HepG2 (cell line): ENCODE results near the gene PLGRKT. TPM values are rescaled to one million over a fixed set of nuclear protein-coding genes. Genes with fewer than 3 reads are reported as not detected.

Source experiments
- HINFP ChIP-seq: sonication (generic); formaldehyde crosslinking; IDR thresholded peaks from 2 replicates; pipeline ENCODE4 v1.4.0; 2020; ENCODE audit warnings: low read depth, mild to moderate bottlenecking, missing genetic modification reagents
- HNRNPL ChIP-seq: fragments of 200-400 bp; formaldehyde crosslinking; IDR thresholded peaks from 2 replicates; pipeline ENCODE4 v1.6.1; 2017; ENCODE audit warnings: mild to moderate bottlenecking, low read depth, low read length
- MTF1 ChIP-seq: sonication (generic); formaldehyde crosslinking; IDR thresholded peaks from 2 replicates; pipeline ENCODE4 v1.5.0; 2020; ENCODE audit warnings: missing genetic modification reagents
- SRSF4 ChIP-seq: fragments of 200-400 bp; formaldehyde crosslinking; IDR thresholded peaks from one replicate; pipeline ENCODE4 v1.6.1; 2018; ENCODE audit warnings: mild to moderate bottlenecking, low read depth, low read length, moderate library complexity; ENCODE audit not compliant: poor library complexity, severe bottlenecking
- ZFX ChIP-seq: sonication (generic); formaldehyde crosslinking; IDR thresholded peaks from 2 replicates; pipeline ENCODE4 v1.4.0; 2020; ENCODE audit warnings: mild to moderate bottlenecking, low read depth, missing genetic modification reagents, moderate library complexity
- ZNF121 ChIP-seq: sonication (generic); formaldehyde crosslinking; IDR thresholded peaks from 2 replicates; pipeline ENCODE4 v1.5.0; 2020; ENCODE audit warnings: mild to moderate bottlenecking, missing genetic modification reagents
- ZNF253 ChIP-seq: sonication (generic); formaldehyde crosslinking; IDR thresholded peaks from 2 replicates; pipeline ENCODE4 v1.8.0; 2022; ENCODE audit warnings: mild to moderate bottlenecking, missing genetic modification reagents, borderline replicate concordance
- ZNF503 ChIP-seq: sonication (generic); formaldehyde crosslinking; IDR thresholded peaks from 2 replicates; pipeline ENCODE4 v1.4.0; 2020; ENCODE audit warnings: missing genetic modification reagents
- polyA plus RNA-seq, 8 experiments: library from polyadenylated mRNA; depleted of rRNA in 3 of 8; stranded (reverse) in 7 of 8; unstranded in 1 of 8; fragments of >200 nt; fragmentation: Illumina TruSeq in 4 of 8; extraction: Trizol in 4 of 8; gene quantifications; 2 replicates each; pipeline versions ENCODE4 v1.2.1 to v1.2.3, GENCODE V29; 2011 to 2016; ENCODE audit warnings: low read depth in 4 of 8, missing spikeins in 1 of 8, mixed read lengths in 1 of 8; ENCODE audit not compliant: insufficient read depth in 1 of 8
- total RNA-seq, 5 experiments: library from RNA; depleted of rRNA; stranded (reverse); fragments of >200 nt; fragmentation: Illumina TruSeq; extraction: Trizol; gene quantifications; 2 replicates each; pipeline ENCODE4 v1.2.3, GENCODE V29; 2016; ENCODE audit warnings: low read depth in 1 of 5
- TF ChIP-seq, protein P1 (sequence below): sonication (generic); formaldehyde crosslinking; IDR thresholded peaks from 2 replicates; pipeline ENCODE4 v1.9.0; 2022; ENCODE audit warnings: missing genetic modification reagents, mild to moderate bottlenecking, borderline replicate concordance
- TF ChIP-seq, protein P2 (sequence below), 2 experiments: IDR thresholded peaks; 2 replicates each; pipeline ENCODE4 v1.6.1; 2011 to 2012; ENCODE audit warnings: low read length in 2 of 2, borderline replicate concordance in 1 of 2, low read depth in 1 of 2, mild to moderate bottlenecking in 1 of 2, moderate library complexity in 1 of 2
- TF ChIP-seq, protein P3 (sequence below): sonication (generic); formaldehyde crosslinking; IDR thresholded peaks from 2 replicates; pipeline ENCODE4 v1.5.1; 2020; ENCODE audit warnings: mild to moderate bottlenecking, missing genetic modification reagents, borderline replicate concordance

Gene PLGRKT
- total and polyA plus RNA-seq, 2 of the 13 experiments (the other 11 are each of a cell fraction or from before 2014, with no cell fraction given), result 5.0 to 15.8 TPM

DNA sequence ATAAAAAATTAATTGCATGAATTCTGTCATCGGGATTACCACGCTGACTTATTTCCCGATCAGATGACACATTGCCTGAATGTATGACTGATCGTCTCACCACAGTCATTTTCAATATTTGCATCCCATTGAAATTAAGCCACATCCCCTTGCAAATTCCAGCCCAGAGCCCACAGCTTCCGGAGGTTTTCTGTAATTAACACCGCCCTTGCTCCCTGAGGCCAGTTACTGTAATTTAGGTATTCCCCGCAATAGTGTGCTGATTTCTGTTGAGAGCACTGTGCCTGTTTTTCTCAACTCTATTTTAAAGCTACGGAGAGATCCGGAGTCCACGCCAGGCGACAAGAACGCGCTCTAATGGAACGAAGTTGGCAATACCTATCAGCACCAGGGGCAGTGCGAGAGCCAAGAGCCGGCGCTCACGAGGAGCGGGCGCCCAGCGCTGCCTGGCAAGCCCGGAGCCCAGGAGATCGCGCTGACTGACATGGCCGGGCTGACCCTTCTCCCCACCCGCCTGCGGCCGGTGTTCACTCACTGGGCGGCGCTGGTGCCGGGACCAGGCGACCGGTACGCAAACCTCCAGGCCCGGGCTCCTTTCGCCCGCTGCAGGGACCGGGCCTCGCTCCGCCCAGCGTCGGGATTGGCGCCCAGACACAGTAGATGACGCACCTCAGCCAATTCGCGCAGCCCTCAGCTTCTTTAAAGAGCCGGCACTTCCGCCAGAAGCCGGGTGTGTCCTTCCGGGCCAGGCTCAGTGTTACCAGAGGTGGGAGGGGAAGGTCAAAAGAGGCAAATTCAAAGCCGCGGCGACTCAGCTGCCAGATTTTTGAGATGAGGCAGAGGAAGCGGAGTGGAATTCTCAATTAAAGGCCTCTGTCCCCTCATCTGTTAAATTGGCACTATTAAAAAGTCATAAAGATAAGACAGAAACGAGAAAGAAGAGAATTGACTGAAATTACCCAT, at the start of gene PLGRKT (continued):
- TF ChIP-seq HNRNPL, result peak; percentile 67
- TF ChIP-seq ZNF253 (CRISPR knock-in tag), result peak; percentile 80; the same call in 1 of the 2 replicates
- peak; percentile 23; the same call in 1 of the 2 replicates for TF ChIP-seq ZNF121 (CRISPR knock-in tag)
- TF ChIP-seq HINFP (CRISPR knock-in tag), result 0 out of 2 replicates have a peak, but pooled peaks have one; percentile 18
- TF ChIP-seq, protein P1, sequence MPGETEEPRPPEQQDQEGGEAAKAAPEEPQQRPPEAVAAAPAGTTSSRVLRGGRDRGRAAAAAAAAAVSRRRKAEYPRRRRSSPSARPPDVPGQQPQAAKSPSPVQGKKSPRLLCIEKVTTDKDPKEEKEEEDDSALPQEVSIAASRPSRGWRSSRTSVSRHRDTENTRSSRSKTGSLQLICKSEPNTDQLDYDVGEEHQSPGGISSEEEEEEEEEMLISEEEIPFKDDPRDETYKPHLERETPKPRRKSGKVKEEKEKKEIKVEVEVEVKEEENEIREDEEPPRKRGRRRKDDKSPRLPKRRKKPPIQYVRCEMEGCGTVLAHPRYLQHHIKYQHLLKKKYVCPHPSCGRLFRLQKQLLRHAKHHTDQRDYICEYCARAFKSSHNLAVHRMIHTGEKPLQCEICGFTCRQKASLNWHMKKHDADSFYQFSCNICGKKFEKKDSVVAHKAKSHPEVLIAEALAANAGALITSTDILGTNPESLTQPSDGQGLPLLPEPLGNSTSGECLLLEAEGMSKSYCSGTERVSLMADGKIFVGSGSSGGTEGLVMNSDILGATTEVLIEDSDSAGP, result peak; percentile 94
- TF ChIP-seq, protein P2, sequence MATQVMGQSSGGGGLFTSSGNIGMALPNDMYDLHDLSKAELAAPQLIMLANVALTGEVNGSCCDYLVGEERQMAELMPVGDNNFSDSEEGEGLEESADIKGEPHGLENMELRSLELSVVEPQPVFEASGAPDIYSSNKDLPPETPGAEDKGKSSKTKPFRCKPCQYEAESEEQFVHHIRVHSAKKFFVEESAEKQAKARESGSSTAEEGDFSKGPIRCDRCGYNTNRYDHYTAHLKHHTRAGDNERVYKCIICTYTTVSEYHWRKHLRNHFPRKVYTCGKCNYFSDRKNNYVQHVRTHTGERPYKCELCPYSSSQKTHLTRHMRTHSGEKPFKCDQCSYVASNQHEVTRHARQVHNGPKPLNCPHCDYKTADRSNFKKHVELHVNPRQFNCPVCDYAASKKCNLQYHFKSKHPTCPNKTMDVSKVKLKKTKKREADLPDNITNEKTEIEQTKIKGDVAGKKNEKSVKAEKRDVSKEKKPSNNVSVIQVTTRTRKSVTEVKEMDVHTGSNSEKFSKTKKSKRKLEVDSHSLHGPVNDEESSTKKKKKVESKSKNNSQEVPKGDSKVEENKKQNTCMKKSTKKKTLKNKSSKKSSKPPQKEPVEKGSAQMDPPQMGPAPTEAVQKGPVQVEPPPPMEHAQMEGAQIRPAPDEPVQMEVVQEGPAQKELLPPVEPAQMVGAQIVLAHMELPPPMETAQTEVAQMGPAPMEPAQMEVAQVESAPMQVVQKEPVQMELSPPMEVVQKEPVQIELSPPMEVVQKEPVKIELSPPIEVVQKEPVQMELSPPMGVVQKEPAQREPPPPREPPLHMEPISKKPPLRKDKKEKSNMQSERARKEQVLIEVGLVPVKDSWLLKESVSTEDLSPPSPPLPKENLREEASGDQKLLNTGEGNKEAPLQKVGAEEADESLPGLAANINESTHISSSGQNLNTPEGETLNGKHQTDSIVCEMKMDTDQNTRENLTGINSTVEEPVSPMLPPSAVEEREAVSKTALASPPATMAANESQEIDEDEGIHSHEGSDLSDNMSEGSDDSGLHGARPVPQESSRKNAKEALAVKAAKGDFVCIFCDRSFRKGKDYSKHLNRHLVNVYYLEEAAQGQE (IDR thresholded peaks at IDR 0.05; ENCODE audit: borderline replicate concordance in 1 of 2, low read depth in 1 of 2, low read length in 2 of 2), result 0 out of 4 replicates have a peak, but pooled peaks of 1 of the 2 experiments have one; percentile 39
- no peak for TF ChIP-seq MTF1 (CRISPR knock-in tag)
- no peak for TF ChIP-seq SRSF4
- TF ChIP-seq ZNF503 (CRISPR knock-in tag), result no peak
- peak; percentile 96 for TF ChIP-seq ZFX (CRISPR knock-in tag)
- TF ChIP-seq, protein P3, sequence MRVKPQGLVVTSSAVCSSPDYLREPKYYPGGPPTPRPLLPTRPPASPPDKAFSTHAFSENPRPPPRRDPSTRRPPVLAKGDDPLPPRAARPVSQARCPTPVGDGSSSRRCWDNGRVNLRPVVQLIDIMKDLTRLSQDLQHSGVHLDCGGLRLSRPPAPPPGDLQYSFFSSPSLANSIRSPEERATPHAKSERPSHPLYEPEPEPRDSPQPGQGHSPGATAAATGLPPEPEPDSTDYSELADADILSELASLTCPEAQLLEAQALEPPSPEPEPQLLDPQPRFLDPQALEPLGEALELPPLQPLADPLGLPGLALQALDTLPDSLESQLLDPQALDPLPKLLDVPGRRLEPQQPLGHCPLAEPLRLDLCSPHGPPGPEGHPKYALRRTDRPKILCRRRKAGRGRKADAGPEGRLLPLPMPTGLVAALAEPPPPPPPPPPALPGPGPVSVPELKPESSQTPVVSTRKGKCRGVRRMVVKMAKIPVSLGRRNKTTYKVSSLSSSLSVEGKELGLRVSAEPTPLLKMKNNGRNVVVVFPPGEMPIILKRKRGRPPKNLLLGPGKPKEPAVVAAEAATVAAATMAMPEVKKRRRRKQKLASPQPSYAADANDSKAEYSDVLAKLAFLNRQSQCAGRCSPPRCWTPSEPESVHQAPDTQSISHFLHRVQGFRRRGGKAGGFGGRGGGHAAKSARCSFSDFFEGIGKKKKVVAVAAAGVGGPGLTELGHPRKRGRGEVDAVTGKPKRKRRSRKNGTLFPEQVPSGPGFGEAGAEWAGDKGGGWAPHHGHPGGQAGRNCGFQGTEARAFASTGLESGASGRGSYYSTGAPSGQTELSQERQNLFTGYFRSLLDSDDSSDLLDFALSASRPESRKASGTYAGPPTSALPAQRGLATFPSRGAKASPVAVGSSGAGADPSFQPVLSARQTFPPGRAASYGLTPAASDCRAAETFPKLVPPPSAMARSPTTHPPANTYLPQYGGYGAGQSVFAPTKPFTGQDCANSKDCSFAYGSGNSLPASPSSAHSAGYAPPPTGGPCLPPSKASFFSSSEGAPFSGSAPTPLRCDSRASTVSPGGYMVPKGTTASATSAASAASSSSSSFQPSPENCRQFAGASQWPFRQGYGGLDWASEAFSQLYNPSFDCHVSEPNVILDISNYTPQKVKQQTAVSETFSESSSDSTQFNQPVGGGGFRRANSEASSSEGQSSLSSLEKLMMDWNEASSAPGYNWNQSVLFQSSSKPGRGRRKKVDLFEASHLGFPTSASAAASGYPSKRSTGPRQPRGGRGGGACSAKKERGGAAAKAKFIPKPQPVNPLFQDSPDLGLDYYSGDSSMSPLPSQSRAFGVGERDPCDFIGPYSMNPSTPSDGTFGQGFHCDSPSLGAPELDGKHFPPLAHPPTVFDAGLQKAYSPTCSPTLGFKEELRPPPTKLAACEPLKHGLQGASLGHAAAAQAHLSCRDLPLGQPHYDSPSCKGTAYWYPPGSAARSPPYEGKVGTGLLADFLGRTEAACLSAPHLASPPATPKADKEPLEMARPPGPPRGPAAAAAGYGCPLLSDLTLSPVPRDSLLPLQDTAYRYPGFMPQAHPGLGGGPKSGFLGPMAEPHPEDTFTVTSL (CRISPR knock-in tag), result no peak
